GM23338 (cell line): ENCODE data around the gene MALRD1. TPM values are rescaled to one million over a fixed set of nuclear protein-coding genes. Genes with fewer than 3 reads are reported as not detected.

Experiments
- ATAC-seq: fragments of 200-7000 bp; cut with Tn5 transposase; 3 replicates; pipeline ENCODE4 v1.9.1; 2020
- DNase-seq: peaks from one replicate; pipeline ENCODE4 v3.0.0-alpha.2; 2015; ENCODE audit warnings: low spot score
- H2AFZ ChIP-seq: fragments of 200-600 bp; sonication (generic); 2 replicates; pipeline ENCODE4 v1.8.0; 2016; ENCODE audit warnings: antibody characterized with exemption, mild to moderate bottlenecking, moderate library complexity
- H3F3A ChIP-seq: fragments of 200-600 bp; sonication (generic); replicated peaks from 2 replicates; pipeline ENCODE4 v1.8.0; 2017; ENCODE audit warnings: antibody characterized with exemption, mixed run types, low read depth
- H3K27ac ChIP-seq: fragments of 200-600 bp; sonication (generic); 2 replicates; pipeline ENCODE4 v1.6.1; 2016; ENCODE audit warnings: low read depth
- H3K27me3 ChIP-seq: fragments of 200-600 bp; sonication (generic); 2 replicates; pipeline ENCODE4 v1.8.0; 2016; ENCODE audit warnings: mild to moderate bottlenecking, mixed run types, moderate library complexity; ENCODE audit not compliant: insufficient read depth
- H3K36me3 ChIP-seq: fragments of 200-600 bp; sonication (generic); 2 replicates; pipeline ENCODE4 v1.8.0; 2016; ENCODE audit warnings: mild to moderate bottlenecking; ENCODE audit not compliant: insufficient read depth
- H3K4me1 ChIP-seq: fragments of 200-600 bp; sonication (generic); 2 replicates; pipeline ENCODE4 v1.8.0; 2016; ENCODE audit warnings: mild to moderate bottlenecking, moderate library complexity; ENCODE audit not compliant: insufficient read depth
- H3K4me2 ChIP-seq: fragments of 200-600 bp; sonication (generic); 2 replicates; pipeline ENCODE4 v1.7.1; 2017; ENCODE audit warnings: mixed run types
- H3K4me3 ChIP-seq: fragments of 200-600 bp; sonication (generic); 2 replicates; pipeline ENCODE4 v1.6.1; 2016; ENCODE audit warnings: mixed run types
- H3K79me2 ChIP-seq: fragments of 200-600 bp; sonication (generic); replicated peaks from 2 replicates; pipeline ENCODE4 v1.8.0; 2017; ENCODE audit warnings: mild to moderate bottlenecking; ENCODE audit not compliant: insufficient read depth
- H3K9me2 ChIP-seq: fragments of 200-600 bp; sonication (generic); 2 replicates; pipeline ENCODE4 v1.8.0; 2017; ENCODE audit not compliant: insufficient read depth
- H4K20me1 ChIP-seq: fragments of 200-600 bp; sonication (generic); replicated peaks from 2 replicates; pipeline ENCODE4 v1.8.0; 2017; ENCODE audit warnings: mild to moderate bottlenecking; ENCODE audit not compliant: insufficient read depth
- H3K27ac Mint-ChIP-seq: 2 replicates; pipeline ENCODE4 v1.8.0; 2020; ENCODE audit warnings: inconsistent platforms, mild to moderate bottlenecking, moderate library complexity, mixed read lengths
- H3K27me3 Mint-ChIP-seq: 3 replicates; pipeline ENCODE4 v1.8.0; 2022; ENCODE audit warnings: low read depth, mild to moderate bottlenecking, moderate library complexity, mixed read lengths, inconsistent platforms; ENCODE audit not compliant: insufficient read depth, poor library complexity
- H3K36me3 Mint-ChIP-seq: 3 replicates; pipeline ENCODE4 v1.8.0; 2021; ENCODE audit warnings: low read depth, mild to moderate bottlenecking, inconsistent platforms, moderate library complexity, mixed read lengths
- H3K4me1 Mint-ChIP-seq: 3 replicates; pipeline ENCODE4 v1.8.0; 2020; ENCODE audit warnings: mild to moderate bottlenecking, inconsistent platforms, mixed read lengths
- H3K4me3 Mint-ChIP-seq: 3 replicates; pipeline ENCODE4 v1.8.0; 2021; ENCODE audit warnings: moderate library complexity, mild to moderate bottlenecking, inconsistent platforms, mixed read lengths
- H3K9me3 Mint-ChIP-seq: 3 replicates; pipeline ENCODE4 v1.8.0; 2020; ENCODE audit warnings: moderate library complexity, mild to moderate bottlenecking, inconsistent platforms, mixed read lengths
- CREB1 ChIP-seq: fragments of 250-450 bp; sonication (Bioruptor Pico); IDR thresholded peaks from 2 replicates; pipeline ENCODE4 v1.5.0; 2020; ENCODE audit warnings: low read depth, mild to moderate bottlenecking, moderate library complexity
- ETS1 ChIP-seq: IDR thresholded peaks from 2 replicates; pipeline ENCODE4 v1.6.1; 2016; ENCODE audit warnings: antibody characterized with exemption
- EZH2 ChIP-seq: fragments of 200-600 bp; sonication (generic); IDR thresholded peaks from one replicate; pipeline ENCODE4 v1.8.0; 2017; ENCODE audit warnings: antibody characterized with exemption, mild to moderate bottlenecking, low read depth; ENCODE audit not compliant: unreplicated experiment
- EZH2phosphoT487 ChIP-seq: fragments of 200-600 bp; sonication (generic); IDR thresholded peaks from one replicate; pipeline ENCODE4 v1.8.1; 2018; ENCODE audit warnings: antibody characterized with exemption; ENCODE audit not compliant: unreplicated experiment
- JUNB ChIP-seq: IDR thresholded peaks from one replicate; pipeline ENCODE4 v1.6.1; 2016; ENCODE audit warnings: antibody characterized with exemption; ENCODE audit not compliant: unreplicated experiment
- NANOG ChIP-seq: IDR thresholded peaks from 2 replicates; pipeline ENCODE4 v1.6.1; 2016; ENCODE audit warnings: antibody characterized with exemption, borderline replicate concordance
- POLR2AphosphoS5 ChIP-seq: IDR thresholded peaks from 2 replicates; pipeline ENCODE4 v1.6.1; 2016; ENCODE audit warnings: antibody characterized with exemption, low read depth
- STAT1 ChIP-seq: IDR thresholded peaks from one replicate; pipeline ENCODE4 v1.6.1; 2016; ENCODE audit warnings: antibody characterized with exemption; ENCODE audit not compliant: unreplicated experiment
- ZNF114 ChIP-seq: fragments of 250-450 bp; sonication (Bioruptor Pico); IDR thresholded peaks from 2 replicates; pipeline ENCODE4 v1.5.0; 2020; ENCODE audit warnings: mild to moderate bottlenecking, moderate library complexity
- ZNF331 ChIP-seq: fragments of 250-450 bp; sonication (Bioruptor Pico); IDR thresholded peaks from 2 replicates; pipeline ENCODE4 v1.5.0; 2020; ENCODE audit warnings: low read depth, mild to moderate bottlenecking, moderate library complexity
- polyA plus RNA-seq: library from polyadenylated mRNA; unstranded; fragments of >200 nt; fragmentation: Nextera tagmentation; extraction: Ambion mirVana; gene quantifications from 2 replicates; pipeline ENCODE4 v1.2.1, GENCODE V29; 2016
- total RNA-seq: library from RNA; depleted of rRNA; stranded (reverse); fragments of >200 nt; shearing (Covaris generic); gene quantifications from 2 replicates; pipeline ENCODE4 v1.2.3, GENCODE V29; 2014
- TF ChIP-seq, protein P1 (sequence below): IDR thresholded peaks from one replicate; pipeline ENCODE4 v1.6.1; 2018; ENCODE audit warnings: antibody characterized with exemption; ENCODE audit not compliant: unreplicated experiment

The MALRD1 gene
- total and polyA plus RNA-seq, 2 experiments from 2014 or later, result 0.42 to 1.9 TPM

GRCh38 chr10:19579761-19580545 lies 531.4 kb downstream of the MALRD1 start:
- H3K4me2 ChIP-seq, result no peak overlapping the region
- no peaks in the 10 kb centered on the region for H3K36me3 ChIP-seq
- Mint-ChIP-seq H3K27me3 (no peaks in the 10 kb centered on the region), H3K36me3 (peaks cover 1% of the 10 kb centered on the region; the same call in 1 of the 3 replicates), H3K4me3 (no peak overlapping the region), H3K4me1 (no peaks in the 10 kb centered on the region), H3K27ac (no peak overlapping the region), H3K9me3 (peaks cover 1% of the 10 kb centered on the region; the same call in 2 of the 3 replicates)
- no peaks in the 10 kb centered on the region for H3K27me3 ChIP-seq
- ATAC-seq, result no peak
- 0 out of 2 replicates have a peak, but pooled peaks cover 4% of the 10 kb centered on the region for H3K9me2 ChIP-seq
- H3K79me2 ChIP-seq, result no peaks in the 10 kb centered on the region
- TF ChIP-seq ETS1 (no peak), EZH2 (no peak), CREB1 (CRISPR knock-in tag) (no peak), POLR2AphosphoS5 (no peak), ZNF114 (no peak), NANOG (no peak), STAT1 (no peak)
- no peaks in the 10 kb centered on the region for H3F3A ChIP-seq
- H4K20me1 ChIP-seq, result no peaks in the 10 kb centered on the region
- no peak overlapping the region for H3K27ac ChIP-seq
- H3K4me3 ChIP-seq, result no peak overlapping the region
- no peaks in the 10 kb centered on the region for H3K4me1 ChIP-seq
- no peak overlapping the region for H2AFZ ChIP-seq
- DNase-seq, result no peak

DNA sequence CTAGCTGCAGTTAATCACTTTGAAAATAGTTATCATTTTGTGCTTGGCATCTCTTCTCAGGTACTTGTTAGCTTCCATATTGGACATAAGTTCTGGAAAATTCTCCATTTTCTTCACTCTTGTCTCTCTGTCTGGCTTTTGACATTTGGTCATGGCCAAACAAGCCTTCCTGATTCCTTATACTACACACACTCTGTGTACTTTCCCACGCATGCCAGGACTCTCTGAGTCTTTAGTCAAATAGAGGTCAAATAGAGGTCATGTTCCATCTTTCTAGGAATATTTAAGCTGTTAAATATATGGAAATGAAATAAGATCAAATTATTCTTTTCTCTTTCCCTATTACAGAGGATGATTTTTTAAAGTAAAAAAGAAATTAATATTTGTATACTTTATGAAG lies 532.1 kb downstream of the MALRD1 start:
- H3K36me3 Mint-ChIP-seq, result peaks cover 5% of the 10 kb centered on the region; the same call in 2 of the 3 replicates
- no peak for TF ChIP-seq EZH2phosphoT487
- TF ChIP-seq JUNB, result no peak
- TF ChIP-seq POLR2AphosphoS5, result no peak
- TF ChIP-seq, protein P1, sequence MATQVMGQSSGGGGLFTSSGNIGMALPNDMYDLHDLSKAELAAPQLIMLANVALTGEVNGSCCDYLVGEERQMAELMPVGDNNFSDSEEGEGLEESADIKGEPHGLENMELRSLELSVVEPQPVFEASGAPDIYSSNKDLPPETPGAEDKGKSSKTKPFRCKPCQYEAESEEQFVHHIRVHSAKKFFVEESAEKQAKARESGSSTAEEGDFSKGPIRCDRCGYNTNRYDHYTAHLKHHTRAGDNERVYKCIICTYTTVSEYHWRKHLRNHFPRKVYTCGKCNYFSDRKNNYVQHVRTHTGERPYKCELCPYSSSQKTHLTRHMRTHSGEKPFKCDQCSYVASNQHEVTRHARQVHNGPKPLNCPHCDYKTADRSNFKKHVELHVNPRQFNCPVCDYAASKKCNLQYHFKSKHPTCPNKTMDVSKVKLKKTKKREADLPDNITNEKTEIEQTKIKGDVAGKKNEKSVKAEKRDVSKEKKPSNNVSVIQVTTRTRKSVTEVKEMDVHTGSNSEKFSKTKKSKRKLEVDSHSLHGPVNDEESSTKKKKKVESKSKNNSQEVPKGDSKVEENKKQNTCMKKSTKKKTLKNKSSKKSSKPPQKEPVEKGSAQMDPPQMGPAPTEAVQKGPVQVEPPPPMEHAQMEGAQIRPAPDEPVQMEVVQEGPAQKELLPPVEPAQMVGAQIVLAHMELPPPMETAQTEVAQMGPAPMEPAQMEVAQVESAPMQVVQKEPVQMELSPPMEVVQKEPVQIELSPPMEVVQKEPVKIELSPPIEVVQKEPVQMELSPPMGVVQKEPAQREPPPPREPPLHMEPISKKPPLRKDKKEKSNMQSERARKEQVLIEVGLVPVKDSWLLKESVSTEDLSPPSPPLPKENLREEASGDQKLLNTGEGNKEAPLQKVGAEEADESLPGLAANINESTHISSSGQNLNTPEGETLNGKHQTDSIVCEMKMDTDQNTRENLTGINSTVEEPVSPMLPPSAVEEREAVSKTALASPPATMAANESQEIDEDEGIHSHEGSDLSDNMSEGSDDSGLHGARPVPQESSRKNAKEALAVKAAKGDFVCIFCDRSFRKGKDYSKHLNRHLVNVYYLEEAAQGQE, result no peak
- no peak for TF ChIP-seq ZNF114
- TF ChIP-seq ZNF331 (CRISPR knock-in tag), result no peak
- no peak for TF ChIP-seq ETS1
- TF ChIP-seq EZH2, result no peak
- TF ChIP-seq STAT1, result no peak
- no peak for TF ChIP-seq CREB1 (CRISPR knock-in tag)

More for the DNA sequence above, 532.1 kb downstream of the MALRD1 start:
- H3K9me2 ChIP-seq, result 0 out of 2 replicates have a peak, but pooled peaks cover 4% of the 10 kb centered on the region
- no peaks in the 10 kb centered on the region for H4K20me1 ChIP-seq
- no peaks in the 10 kb centered on the region for H3K79me2 ChIP-seq
- H3K4me1 ChIP-seq, result no peaks in the 10 kb centered on the region
- Mint-ChIP-seq H3K27me3 (no peaks in the 10 kb centered on the region), H3K27ac (no peak overlapping the region), H3K9me3 (peaks cover 8% of the 10 kb centered on the region), H3K4me3 (no peak overlapping the region), H3K4me1 (no peaks in the 10 kb centered on the region)
- H3F3A ChIP-seq, result no peaks in the 10 kb centered on the region
- H2AFZ ChIP-seq, result no peak overlapping the region
- no peak overlapping the region for H3K4me2 ChIP-seq
- H3K4me3 ChIP-seq, result no peak overlapping the region
- H3K27ac ChIP-seq, result no peak overlapping the region
- DNase-seq (no peak), ATAC-seq (no peak)
- no peaks in the 10 kb centered on the region for H3K36me3 ChIP-seq
- no peaks in the 10 kb centered on the region for H3K27me3 ChIP-seq
